Measurements from ENCODE around the gene SPG7. TPM values are rescaled to one million over a fixed set of nuclear protein-coding genes. Genes with fewer than 3 reads are reported as not detected.

The SPG7 gene
- total and polyA plus RNA-seq, 5 experiments from 2014 or later = 44.8 to 169 (median 58.2) TPM

DNA sequence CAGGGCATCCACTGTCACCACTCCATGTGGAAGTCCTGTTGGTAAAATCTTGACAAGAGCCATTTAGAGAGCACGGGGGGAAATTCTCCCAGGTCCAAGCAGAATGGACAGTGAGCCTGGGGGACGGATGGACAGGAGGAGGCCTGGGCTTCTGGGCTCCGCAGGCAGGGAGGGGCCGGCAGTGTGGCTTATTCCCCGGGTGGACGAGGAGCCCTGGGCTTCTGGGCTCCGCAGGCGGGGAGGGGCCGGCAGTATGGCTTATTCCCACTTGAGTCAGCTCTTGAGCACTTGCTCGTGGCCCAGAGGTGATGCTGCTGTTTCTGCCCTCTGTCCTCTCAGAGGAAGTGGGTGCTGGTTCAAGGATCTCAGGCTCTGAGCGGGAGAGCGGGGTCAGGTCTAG is 30.1 kb downstream of the SPG7 start:
- POLR2A ChIA-PET = interaction anchor here (1.9 kb wide), 1 partner anchor 31 kb away, joined by 6 read pairs; the partner anchor contains the start of gene SPG7
- peaks cover 7 to 27% (median 22%) of the 10 kb centered on the region in 4 donors for H3K4me1 Mint-ChIP-seq
- peak overlapping the region in 7 of 10 donors; percentile 10 to 82 (median 59) for H3K27ac Mint-ChIP-seq
- no peaks in the 10 kb centered on the region for H3K9me3 Mint-ChIP-seq
- DNase-seq (no peak), ATAC-seq (no peak)
- peaks cover 0 to 27% (median 0%) of the 10 kb centered on the region in 3 donors for H3K36me3 Mint-ChIP-seq
- no peak overlapping the region for H3K4me3 Mint-ChIP-seq
- H3K27me3 Mint-ChIP-seq = no peaks in the 10 kb centered on the region

DNA sequence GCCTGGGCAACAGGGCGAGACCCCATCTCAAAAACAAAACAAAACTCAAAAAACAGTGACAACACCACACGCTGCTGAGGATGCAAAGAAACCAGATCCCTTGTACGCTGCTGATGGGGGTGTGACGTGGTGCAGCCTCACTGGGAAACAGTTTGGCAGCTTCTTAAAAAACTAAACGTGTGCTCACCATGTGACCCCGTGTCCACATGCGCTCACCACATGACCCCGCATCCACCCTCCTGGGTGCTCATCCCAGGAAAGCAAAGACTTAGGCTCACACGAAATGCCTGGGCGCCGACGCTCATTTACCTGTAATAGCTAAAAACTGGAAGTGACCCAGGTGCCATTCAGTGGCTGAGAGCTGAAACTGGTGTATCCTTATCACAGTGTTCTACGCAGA is 32.4 kb downstream of the SPG7 start:
- Mint-ChIP-seq H3K36me3 (peaks cover 0 to 24% (median 0%) of the 10 kb centered on the region in 3 donors), H3K4me1 (peaks cover 0 to 5% (median 0%) of the 10 kb centered on the region in 4 donors), H3K9me3 (no peaks in the 10 kb centered on the region), H3K27ac (peak overlapping the region in 3 of 10 donors; percentile 40 to 56 (median 43)), H3K4me3 (peak overlapping the region in 1 of 10 donors; percentile 29), H3K27me3 (no peaks in the 10 kb centered on the region)
- no peak for ATAC-seq
- POLR2A ChIA-PET = interaction anchor here (1.1 to 1.5 kb wide), 3 partner anchors 9 to 31 kb away, joined by 3 to 4 read pairs (median 3); no protein-coding TSS in a partner anchor
- no peak for DNase-seq

DNA sequence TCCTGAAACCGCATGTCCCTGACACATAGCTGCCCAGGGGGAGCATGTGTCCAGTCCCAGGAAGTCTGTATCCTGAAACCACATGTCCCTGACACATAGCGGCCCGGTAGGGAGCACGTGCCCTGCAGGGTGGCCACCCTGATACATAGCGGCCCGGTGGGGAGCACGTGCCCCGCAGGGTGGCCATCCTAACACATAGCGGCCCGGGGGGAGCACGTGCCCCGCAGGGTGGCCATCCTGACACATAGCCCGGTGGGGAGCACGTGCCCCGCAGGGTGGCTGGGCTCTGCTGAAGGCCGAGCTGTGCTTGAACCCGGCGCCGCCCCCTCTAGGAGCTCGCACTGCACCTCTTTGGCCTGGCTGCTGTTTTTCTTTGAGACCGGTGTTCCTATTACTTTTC is 33.6 kb downstream of the SPG7 start:
- ATAC-seq (no peak), DNase-seq (no peak)
- POLR2A ChIA-PET = interaction anchor here (2.2 kb wide), 1 partner anchor 16 kb away, joined by 8 read pairs; no protein-coding TSS in a partner anchor
- Mint-ChIP-seq H3K27ac (peak overlapping the region in 1 of 10 donors; percentile 47), H3K9me3 (no peaks in the 10 kb centered on the region), H3K4me1 (peaks cover 0 to 5% (median 0%) of the 10 kb centered on the region in 4 donors), H3K36me3 (peaks cover 0 to 35% (median 2%) of the 10 kb centered on the region in 3 donors), H3K27me3 (no peaks in the 10 kb centered on the region), H3K4me3 (no peak overlapping the region)

DNA sequence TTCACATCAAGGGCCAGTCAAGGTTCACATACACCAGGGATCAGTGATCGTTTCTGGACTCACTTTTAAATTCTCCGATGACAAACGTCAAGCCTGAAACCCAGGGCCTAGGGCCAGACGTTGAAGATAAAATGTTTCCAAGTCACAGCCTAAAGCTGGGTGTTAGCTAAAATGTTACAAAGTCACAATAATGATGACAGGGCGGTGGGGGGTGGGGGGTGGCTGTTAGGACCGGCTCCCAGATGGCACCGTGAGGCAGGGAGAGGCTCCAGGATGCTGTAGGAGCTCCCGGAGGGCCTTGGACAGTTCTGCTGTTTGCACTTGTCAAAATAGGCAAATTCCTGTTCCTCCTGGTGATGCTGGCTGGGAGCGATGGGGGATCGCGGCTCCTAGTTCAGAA is 35.9 kb downstream of the SPG7 start:
- no peak overlapping the region for H3K4me3 Mint-ChIP-seq
- no peaks in the 10 kb centered on the region for H3K9me3 Mint-ChIP-seq
- no peaks in the 10 kb centered on the region for H3K27me3 Mint-ChIP-seq
- ATAC-seq = no peak
- no peak for DNase-seq
- no peak overlapping the region for H3K27ac Mint-ChIP-seq
- POLR2A ChIA-PET = no interaction called here
- peaks cover 0 to 37% (median 5%) of the 10 kb centered on the region in 3 donors for H3K36me3 Mint-ChIP-seq
- H3K4me1 Mint-ChIP-seq = peaks cover 3 to 17% (median 8%) of the 10 kb centered on the region in 4 donors

DNA sequence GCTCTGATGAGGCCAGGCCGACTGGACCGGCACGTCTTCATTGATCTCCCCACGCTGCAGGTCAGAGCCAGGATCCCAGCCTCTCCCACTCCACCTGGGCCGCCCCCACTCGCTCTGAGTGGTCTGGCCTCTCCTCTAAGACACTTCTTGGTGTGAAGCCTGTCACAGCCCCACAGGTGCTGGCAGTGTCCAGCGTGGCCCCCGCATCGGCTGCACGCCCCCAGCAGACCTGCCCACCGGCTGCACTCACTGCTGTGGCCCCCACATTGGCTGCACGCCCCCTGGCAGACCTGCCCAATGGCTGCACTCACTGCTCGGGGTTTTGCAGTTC is 36.5 kb downstream of the SPG7 start:
- Mint-ChIP-seq H3K9me3 (no peaks in the 10 kb centered on the region), H3K27ac (peak overlapping the region in 1 of 10 donors; percentile 53), H3K36me3 (peaks cover 0 to 42% (median 5%) of the 10 kb centered on the region in 3 donors), H3K4me3 (no peak overlapping the region), H3K27me3 (no peaks in the 10 kb centered on the region), H3K4me1 (peaks cover 9 to 22% (median 14%) of the 10 kb centered on the region in 4 donors)
- no peak for DNase-seq
- POLR2A ChIA-PET = no interaction called here
- no peak for ATAC-seq

DNA sequence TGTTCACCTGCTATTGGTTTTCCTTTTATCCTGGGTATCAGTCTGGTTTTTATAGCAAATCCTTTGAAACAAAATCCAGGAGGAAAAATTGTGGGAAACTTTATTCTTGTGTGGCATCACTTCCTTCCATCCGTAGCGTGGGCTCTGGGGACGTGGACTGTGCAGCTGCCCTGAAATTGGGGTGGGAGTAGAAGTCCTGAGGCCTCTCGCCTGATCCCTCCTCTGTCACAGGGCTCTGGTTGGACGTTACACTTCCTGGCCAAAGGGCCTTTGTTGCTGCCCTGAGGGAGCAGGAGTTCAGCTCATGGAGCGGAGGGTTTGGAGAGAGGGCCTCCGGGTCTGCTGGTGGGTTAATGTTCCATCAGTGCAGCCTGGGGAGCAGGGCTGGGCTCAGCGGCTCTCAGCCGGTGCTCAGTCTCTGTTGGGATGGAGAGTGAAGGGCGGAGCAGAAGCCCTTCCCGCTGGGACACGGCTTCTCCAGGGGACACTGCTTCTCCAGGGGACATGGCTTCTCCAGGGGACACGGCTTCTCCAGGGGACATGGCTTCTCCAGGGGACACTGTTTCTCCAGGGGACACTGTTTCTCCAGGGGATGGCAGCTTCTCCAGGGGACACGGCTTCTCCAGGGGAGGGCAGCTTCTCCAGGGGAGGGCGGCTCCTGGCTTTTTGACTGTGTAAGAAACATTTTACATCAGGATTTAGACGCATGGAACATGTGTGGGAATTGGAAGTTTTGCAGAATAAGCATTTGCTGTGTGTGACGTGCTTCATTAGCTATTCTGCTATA is 37.0 kb downstream of the SPG7 start:
- Mint-ChIP-seq H3K36me3 (peaks cover 0 to 44% (median 5%) of the 10 kb centered on the region in 3 donors), H3K4me1 (peaks cover 9 to 28% (median 19%) of the 10 kb centered on the region in 4 donors), H3K27ac (no peak overlapping the region), H3K27me3 (no peaks in the 10 kb centered on the region), H3K4me3 (no peak overlapping the region), H3K9me3 (no peaks in the 10 kb centered on the region)
- DNase-seq = no peak
- ATAC-seq = no peak
- POLR2A ChIA-PET = interaction anchor here (0.5 to 1.0 kb wide), 4 partner anchors 8 to 245 kb away, joined by 3 to 7 read pairs (median 4); no protein-coding TSS in a partner anchor

DNA sequence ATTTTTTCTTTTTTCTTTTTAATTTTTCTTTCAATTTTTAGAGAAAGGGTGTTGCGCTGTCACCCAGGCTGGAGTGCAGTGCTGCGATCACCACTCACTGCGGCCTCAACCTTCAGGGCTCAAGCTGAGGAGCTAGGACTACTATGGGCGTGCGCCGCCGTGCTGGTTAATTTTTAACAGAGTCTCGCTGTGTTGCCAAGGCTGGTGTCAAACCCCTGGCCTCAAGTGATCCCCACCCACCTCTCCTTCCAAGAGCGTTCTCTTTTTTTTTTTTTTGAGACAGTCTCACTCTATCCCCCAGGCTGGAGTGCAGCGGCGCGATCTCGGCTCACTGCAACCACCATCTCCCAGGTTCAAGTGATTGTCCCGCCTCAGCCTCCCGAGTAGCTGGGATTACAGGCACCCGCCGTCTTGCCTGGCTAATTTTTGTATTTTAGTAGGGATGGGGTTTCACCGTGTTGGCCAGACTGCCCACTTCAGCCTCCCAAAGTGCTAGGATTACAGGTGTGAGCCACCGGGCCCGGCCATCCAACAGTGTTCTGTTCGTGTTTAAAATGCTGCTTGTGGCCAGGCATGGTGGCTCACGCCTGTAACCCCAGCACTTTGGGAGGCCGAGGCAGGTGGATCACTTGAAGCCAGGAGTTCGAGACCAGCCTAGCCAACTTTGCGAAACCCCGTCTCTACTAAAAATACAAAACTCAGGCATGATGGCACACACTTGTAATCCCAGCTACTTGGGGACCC is 37.8 kb downstream of the SPG7 start:
- Mint-ChIP-seq H3K36me3 (peaks cover 0 to 42% (median 5%) of the 10 kb centered on the region in 3 donors), H3K4me1 (peaks cover 9 to 36% (median 21%) of the 10 kb centered on the region in 4 donors), H3K4me3 (no peak overlapping the region), H3K9me3 (no peaks in the 10 kb centered on the region), H3K27me3 (no peaks in the 10 kb centered on the region), H3K27ac (peak overlapping the region in 2 of 10 donors; percentile 40 to 52)
- ATAC-seq = no peak
- DNase-seq = no peak
- POLR2A ChIA-PET = interaction anchor here (0.5 to 1.0 kb wide), 4 partner anchors 9 to 245 kb away, joined by 3 to 7 read pairs (median 4); no protein-coding TSS in a partner anchor

DNA sequence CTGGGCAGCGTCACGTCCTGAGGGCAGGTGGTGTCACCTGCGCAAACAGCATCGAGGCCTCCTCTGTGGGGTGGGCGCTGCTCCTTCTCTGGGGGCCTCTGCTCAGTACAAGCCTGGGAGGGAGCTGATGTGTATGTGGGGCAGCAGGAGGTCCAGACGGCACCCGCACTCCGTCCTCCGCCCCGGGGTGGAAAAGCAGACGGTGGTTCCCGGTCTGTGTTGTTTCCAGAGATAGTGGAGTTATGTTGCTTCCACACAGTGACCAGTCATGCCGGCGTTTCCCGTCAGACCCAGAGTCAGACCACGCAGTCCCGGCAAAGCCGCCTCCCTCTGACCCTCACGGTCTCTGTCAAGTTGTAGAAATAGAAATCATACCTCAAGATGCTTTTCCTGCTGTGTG is 38.6 kb downstream of the SPG7 start:
- Mint-ChIP-seq H3K27me3 (no peaks in the 10 kb centered on the region), H3K4me3 (no peak overlapping the region), H3K9me3 (no peaks in the 10 kb centered on the region), H3K27ac (peak overlapping the region in 2 of 10 donors; percentile 31 to 46), H3K36me3 (peaks cover 0 to 43% (median 5%) of the 10 kb centered on the region in 3 donors), H3K4me1 (peaks cover 9 to 37% (median 22%) of the 10 kb centered on the region in 4 donors)
- no peak for ATAC-seq
- no peak for DNase-seq
- POLR2A ChIA-PET = interaction anchor here (0.6 to 0.9 kb wide), 2 partner anchors 13 to 44 kb away, joined by 3 to 5 read pairs; no protein-coding TSS in a partner anchor

DNA sequence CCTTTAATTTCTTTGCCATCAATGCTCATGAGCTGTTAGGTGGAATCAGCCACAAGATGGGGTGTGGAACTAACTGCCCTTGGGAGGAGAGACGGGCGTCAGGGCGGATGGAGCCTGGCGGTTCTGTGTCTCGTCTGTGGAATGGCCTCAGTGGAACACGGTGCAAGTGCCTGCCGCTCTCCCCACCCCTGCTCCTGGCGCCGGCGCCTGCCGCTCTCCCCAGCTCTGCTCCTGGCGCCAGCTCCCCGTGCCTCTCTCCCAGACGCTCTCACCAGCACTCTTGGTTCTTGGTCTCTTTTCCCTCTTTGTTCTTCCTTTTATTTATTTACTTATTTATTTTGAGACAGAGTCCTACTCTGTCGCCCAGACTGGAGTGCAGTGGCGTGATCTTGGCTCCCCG is 39.1 kb downstream of the SPG7 start:
- no peaks in the 10 kb centered on the region for H3K27me3 Mint-ChIP-seq
- no peak for DNase-seq
- no peaks in the 10 kb centered on the region for H3K9me3 Mint-ChIP-seq
- POLR2A ChIA-PET = interaction anchor here (0.6 to 0.9 kb wide), 2 partner anchors 13 to 44 kb away, joined by 3 to 5 read pairs; no protein-coding TSS in a partner anchor
- H3K4me3 Mint-ChIP-seq = no peak overlapping the region
- peaks cover 9 to 37% (median 22%) of the 10 kb centered on the region in 4 donors for H3K4me1 Mint-ChIP-seq
- peaks cover 0 to 48% (median 5%) of the 10 kb centered on the region in 3 donors for H3K36me3 Mint-ChIP-seq
- no peak for ATAC-seq
- H3K27ac Mint-ChIP-seq = peak overlapping the region in 4 of 10 donors; percentile 4 to 72 (median 49)

DNA sequence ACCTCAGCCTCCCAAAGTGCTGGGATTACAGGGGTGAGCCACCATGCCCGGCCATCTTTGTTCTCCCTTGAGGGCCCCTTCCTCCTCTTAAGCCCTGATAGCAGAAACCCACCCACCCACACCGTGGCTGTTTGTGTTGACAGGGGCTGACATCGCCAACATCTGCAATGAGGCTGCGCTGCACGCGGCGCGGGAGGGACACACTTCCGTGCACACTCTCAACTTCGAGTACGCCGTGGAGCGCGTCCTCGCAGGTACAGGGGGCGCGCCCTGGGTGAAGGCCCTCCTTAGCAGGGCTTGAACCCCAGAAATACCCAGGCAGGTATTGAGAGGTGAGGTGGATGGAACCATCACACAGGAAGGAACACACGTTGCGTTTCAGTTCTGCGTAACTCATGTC is 39.7 kb downstream of the SPG7 start:
- ATAC-seq = no peak
- H3K36me3 Mint-ChIP-seq = peaks cover 0 to 49% (median 5%) of the 10 kb centered on the region in 3 donors
- peak overlapping the region in 3 of 10 donors; percentile 30 to 76 (median 43) for H3K4me3 Mint-ChIP-seq
- H3K9me3 Mint-ChIP-seq = no peaks in the 10 kb centered on the region
- no peaks in the 10 kb centered on the region for H3K27me3 Mint-ChIP-seq
- peaks cover 9 to 37% (median 24%) of the 10 kb centered on the region in 4 donors for H3K4me1 Mint-ChIP-seq
- H3K27ac Mint-ChIP-seq = peak overlapping the region in 8 of 10 donors; percentile 4 to 98 (median 56)
- POLR2A ChIA-PET = no interaction called here
- no peak for DNase-seq

DNA sequence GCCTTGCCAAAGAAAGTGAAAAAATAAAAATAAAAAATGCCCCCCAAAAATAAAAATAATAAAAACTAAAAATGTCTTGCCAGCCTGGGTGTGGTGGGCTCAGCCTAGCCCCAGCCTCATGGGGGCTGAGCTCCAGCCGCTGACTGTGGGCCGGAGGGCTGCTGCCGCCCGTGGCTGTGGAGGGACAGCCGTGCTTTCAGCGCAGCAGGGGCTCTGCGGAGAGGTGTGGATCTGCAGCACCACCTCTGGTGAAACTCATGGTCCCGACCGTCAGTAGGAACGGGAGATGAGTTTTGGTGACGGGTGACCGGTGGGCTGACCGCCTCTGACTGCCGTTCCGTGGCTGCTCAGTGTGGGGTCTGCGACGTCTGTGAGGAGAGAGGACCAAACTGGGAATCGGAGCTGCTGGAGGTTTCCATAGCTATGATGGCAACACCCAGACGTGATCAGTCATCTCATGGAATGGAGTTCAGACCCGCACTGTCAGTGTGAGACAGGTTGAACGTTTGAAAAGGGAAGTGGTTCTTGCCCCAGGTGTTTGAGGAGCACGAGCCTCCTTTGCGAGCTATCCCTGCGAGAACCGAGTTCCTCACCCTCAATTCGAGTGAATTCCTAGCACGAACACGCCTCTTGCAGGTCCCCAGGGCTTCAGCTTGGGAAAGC is 40.3 kb downstream of the SPG7 start:
- peak; percentile 55 to 64 for ATAC-seq
- Mint-ChIP-seq H3K27ac (peak overlapping the region; percentile 86 to 99 (median 96)), H3K4me3 (peak overlapping the region; percentile 33 to 91 (median 78))

More for the DNA sequence above, 40.3 kb downstream of the SPG7 start:
- Mint-ChIP-seq H3K4me1 (peaks cover 9 to 35% (median 24%) of the 10 kb centered on the region in 4 donors), H3K36me3 (peaks cover 0 to 49% (median 5%) of the 10 kb centered on the region in 3 donors), H3K9me3 (no peaks in the 10 kb centered on the region), H3K27me3 (no peaks in the 10 kb centered on the region)
- POLR2A ChIA-PET = interaction anchor here (0.6 to 2.5 kb wide), 11 partner anchors 9 to 113 kb away, joined by 3 to 15 read pairs (median 4); partner anchors contain the start of genes RPL13 and SPG7
- DNase-seq = no peak
